ENCODE results near the gene UPB1. TPM values are rescaled to one million over a fixed set of nuclear protein-coding genes. Genes with fewer than 3 reads are reported as not detected.

UPB1 gene
- total RNA-seq, 2 donors from 2014 or later, result 1.5 to 2.8 TPM

- H3K27ac Mint-ChIP-seq, result peak within 1 kb of the TSS; percentile 99
- no peaks in the 10 kb centered on the region for H3K27me3 Mint-ChIP-seq
- H3K4me3 Mint-ChIP-seq, result peak within 1 kb of the TSS; percentile 99
- DNase-seq (peak in 1 of 3 donors; percentile 10), ATAC-seq (no peak)
- H3K9me3 ChIP-seq (ENCODE audit: control insufficient read depth, low read length, poor library complexity, severe bottlenecking), result no peaks in the 10 kb centered on the region
- peaks cover 52% of the 10 kb centered on the region for H3K4me1 Mint-ChIP-seq
- peaks cover 15% of the 10 kb centered on the region for H3K36me3 Mint-ChIP-seq (ENCODE audit: low read depth)
Measured at GRCh38 chr22:24554313-24555164, 59.4 kb downstream of the UPB1 start, which contains the start of gene GUCD1. Gene GUCD1, minus strand, starts transcription at chr22:24555138. Its CDS starts 147 bp downstream, at chr22:24554991.

GRCh38 chr22:24555165-24556039 is 60.3 kb downstream of the UPB1 start, which contains the start of gene SNRPD3:
Gene SNRPD3, plus strand, starts transcription at chr22:24555999. Its CDS starts 1,676 bp downstream, at chr22:24557675.
- H3K9me3 ChIP-seq (ENCODE audit: control insufficient read depth, low read length, poor library complexity, severe bottlenecking), result no peaks in the 10 kb centered on the region
- peak; percentile 87 for ATAC-seq
- Mint-ChIP-seq H3K27me3 (no peaks in the 10 kb centered on the region), H3K36me3 (ENCODE audit: low read depth) (peaks cover 15% of the 10 kb centered on the region), H3K27ac (peak within 1 kb of the TSS; percentile 99), H3K4me1 (peaks cover 56% of the 10 kb centered on the region), H3K4me3 (peak within 1 kb of the TSS; percentile 99)
- peak; percentile 94 to 100 (median 99) for DNase-seq

GRCh38 chr22:24559471-24559870 is 64.3 kb downstream of the UPB1 start:
- peaks cover 13% of the 10 kb centered on the region for H3K36me3 Mint-ChIP-seq (ENCODE audit: low read depth)

GRCh38 chr22:24563246-24563645 is 68.1 kb downstream of the UPB1 start:
- Mint-ChIP-seq H3K36me3 (ENCODE audit: low read depth) (peaks cover 3% of the 10 kb centered on the region), H3K4me3 (no peak overlapping the region), H3K27ac (no peak overlapping the region), H3K4me1 (peaks cover 31% of the 10 kb centered on the region), H3K27me3 (no peaks in the 10 kb centered on the region)
- no peaks in the 10 kb centered on the region for H3K9me3 ChIP-seq (ENCODE audit: control insufficient read depth, low read length, poor library complexity, severe bottlenecking)
- ATAC-seq (no peak), DNase-seq (no peak)

More at GRCh38 chr22:24559471-24559870, 64.3 kb downstream of the UPB1 start:
- H3K4me3 Mint-ChIP-seq, result peak overlapping the region; percentile 50
- no peaks in the 10 kb centered on the region for H3K9me3 ChIP-seq (ENCODE audit: control insufficient read depth, low read length, poor library complexity, severe bottlenecking)
- ATAC-seq (no peak), DNase-seq (no peak)
- H3K4me1 Mint-ChIP-seq, result peaks cover 40% of the 10 kb centered on the region
- H3K27ac Mint-ChIP-seq, result no peak overlapping the region
- no peaks in the 10 kb centered on the region for H3K27me3 Mint-ChIP-seq

GRCh38 chr22:24564376-24565058 is 69.4 kb downstream of the UPB1 start:
- no peaks in the 10 kb centered on the region for H3K9me3 ChIP-seq (ENCODE audit: control insufficient read depth, low read length, poor library complexity, severe bottlenecking)
- H3K36me3 Mint-ChIP-seq (ENCODE audit: low read depth), result no peaks in the 10 kb centered on the region
- H3K4me3 Mint-ChIP-seq, result no peak overlapping the region
- peaks cover 23% of the 10 kb centered on the region for H3K4me1 Mint-ChIP-seq
- peak overlapping the region; percentile 16 for H3K27ac Mint-ChIP-seq
- ATAC-seq (no peak), DNase-seq (no peak)
- H3K27me3 Mint-ChIP-seq, result no peaks in the 10 kb centered on the region

- Mint-ChIP-seq H3K36me3 (ENCODE audit: low read depth) (no peaks in the 10 kb centered on the region), H3K27me3 (no peaks in the 10 kb centered on the region), H3K27ac (peak overlapping the region; percentile 60), H3K4me3 (no peak overlapping the region), H3K4me1 (peaks cover 20% of the 10 kb centered on the region)
- ATAC-seq, result no peak
- H3K9me3 ChIP-seq (ENCODE audit: control insufficient read depth, low read length, poor library complexity, severe bottlenecking), result no peaks in the 10 kb centered on the region
- no peak for DNase-seq
Measured at GRCh38 chr22:24565077-24565476, 69.9 kb downstream of the UPB1 start.

GRCh38 chr22:24566899-24567511 is 71.9 kb downstream of the UPB1 start:
- DNase-seq, result no peak
- no peak overlapping the region for H3K4me3 Mint-ChIP-seq
- peaks cover 2% of the 10 kb centered on the region for H3K36me3 Mint-ChIP-seq (ENCODE audit: low read depth)
- H3K4me1 Mint-ChIP-seq, result peaks cover 17% of the 10 kb centered on the region
- no peak overlapping the region for H3K27ac Mint-ChIP-seq
- H3K9me3 ChIP-seq (ENCODE audit: control insufficient read depth, low read length, poor library complexity, severe bottlenecking), result no peaks in the 10 kb centered on the region
- H3K27me3 Mint-ChIP-seq, result no peaks in the 10 kb centered on the region
- ATAC-seq, result no peak

- peaks cover 2% of the 10 kb centered on the region for H3K36me3 Mint-ChIP-seq (ENCODE audit: low read depth)
- H3K4me3 Mint-ChIP-seq, result no peak overlapping the region
- DNase-seq (no peak), ATAC-seq (no peak)
- peaks cover 16% of the 10 kb centered on the region for H3K4me1 Mint-ChIP-seq
- no peak overlapping the region for H3K27ac Mint-ChIP-seq
- no peaks in the 10 kb centered on the region for H3K27me3 Mint-ChIP-seq
- H3K9me3 ChIP-seq (ENCODE audit: control insufficient read depth, low read length, poor library complexity, severe bottlenecking), result no peaks in the 10 kb centered on the region
Measured at GRCh38 chr22:24567668-24568067, 72.5 kb downstream of the UPB1 start.

- no peak for ATAC-seq
- no peak overlapping the region for H3K27ac Mint-ChIP-seq
- no peak for DNase-seq
- peaks cover 4% of the 10 kb centered on the region for H3K4me1 Mint-ChIP-seq
- H3K9me3 ChIP-seq (ENCODE audit: control insufficient read depth, low read length, poor library complexity, severe bottlenecking), result no peaks in the 10 kb centered on the region
- H3K36me3 Mint-ChIP-seq (ENCODE audit: low read depth), result peaks cover 7% of the 10 kb centered on the region
- H3K4me3 Mint-ChIP-seq, result no peak overlapping the region
- no peaks in the 10 kb centered on the region for H3K27me3 Mint-ChIP-seq
Measured at GRCh38 chr22:24571266-24571665, 76.1 kb downstream of the UPB1 start.

- peaks cover 10% of the 10 kb centered on the region for H3K36me3 Mint-ChIP-seq (ENCODE audit: low read depth)
- DNase-seq (no peak), ATAC-seq (no peak)
- H3K9me3 ChIP-seq (ENCODE audit: control insufficient read depth, low read length, poor library complexity, severe bottlenecking), result no peaks in the 10 kb centered on the region
- H3K4me1 Mint-ChIP-seq, result peaks cover 11% of the 10 kb centered on the region
- peak overlapping the region; percentile 68 for H3K27ac Mint-ChIP-seq
- no peaks in the 10 kb centered on the region for H3K27me3 Mint-ChIP-seq
- no peak overlapping the region for H3K4me3 Mint-ChIP-seq
Measured at GRCh38 chr22:24576778-24577177, 81.6 kb downstream of the UPB1 start.

Measured in T-helper 17 cell (primary cell).